Endometrial microvascular endothelial cells (primary cell): ENCODE data around the gene PLEKHO1. TPM values are rescaled to one million over a fixed set of nuclear protein-coding genes. Genes with fewer than 3 reads are reported as not detected.
"Not testable (repeated sequence)": the region's sequence is repeated elsewhere in the genome, so short reads cannot be mapped to it uniquely, and the experiment has no call there.

Experiments used
- in situ Hi-C: cut with HindIII; loops from 2 replicates; pipeline ENCODE4 v1.10.0; 2017; ENCODE audit warnings: low sequenced_read_pairs, low pct_unique_long_range_greater_than_20kb; ENCODE audit errors: inconsistent ontology term
- total RNA-seq: library from RNA; depleted of rRNA; stranded (reverse); fragments of >200 nt; gene quantifications from one replicate; pipeline ENCODE4 v1.2.3, GENCODE V29; 2015; ENCODE audit errors: inconsistent ontology term

The PLEKHO1 gene
- total RNA-seq, 1 donor from 2014 or later = 45.3 TPM

- in situ Hi-C loops = loop anchor here (25.0 kb wide), 1 partner anchor 102 kb away; the partner anchor contains the start of gene VPS45
Observed at GRCh38 chr1:150164224-150164623, 14.5 kb downstream of the PLEKHO1 start.

GRCh38 chr1:150164779-150165178 is 15.1 kb downstream of the PLEKHO1 start:
- in situ Hi-C loops = loop anchor here (25.0 kb wide), 1 partner anchor 102 kb away; the partner anchor contains the start of gene VPS45

DNA sequence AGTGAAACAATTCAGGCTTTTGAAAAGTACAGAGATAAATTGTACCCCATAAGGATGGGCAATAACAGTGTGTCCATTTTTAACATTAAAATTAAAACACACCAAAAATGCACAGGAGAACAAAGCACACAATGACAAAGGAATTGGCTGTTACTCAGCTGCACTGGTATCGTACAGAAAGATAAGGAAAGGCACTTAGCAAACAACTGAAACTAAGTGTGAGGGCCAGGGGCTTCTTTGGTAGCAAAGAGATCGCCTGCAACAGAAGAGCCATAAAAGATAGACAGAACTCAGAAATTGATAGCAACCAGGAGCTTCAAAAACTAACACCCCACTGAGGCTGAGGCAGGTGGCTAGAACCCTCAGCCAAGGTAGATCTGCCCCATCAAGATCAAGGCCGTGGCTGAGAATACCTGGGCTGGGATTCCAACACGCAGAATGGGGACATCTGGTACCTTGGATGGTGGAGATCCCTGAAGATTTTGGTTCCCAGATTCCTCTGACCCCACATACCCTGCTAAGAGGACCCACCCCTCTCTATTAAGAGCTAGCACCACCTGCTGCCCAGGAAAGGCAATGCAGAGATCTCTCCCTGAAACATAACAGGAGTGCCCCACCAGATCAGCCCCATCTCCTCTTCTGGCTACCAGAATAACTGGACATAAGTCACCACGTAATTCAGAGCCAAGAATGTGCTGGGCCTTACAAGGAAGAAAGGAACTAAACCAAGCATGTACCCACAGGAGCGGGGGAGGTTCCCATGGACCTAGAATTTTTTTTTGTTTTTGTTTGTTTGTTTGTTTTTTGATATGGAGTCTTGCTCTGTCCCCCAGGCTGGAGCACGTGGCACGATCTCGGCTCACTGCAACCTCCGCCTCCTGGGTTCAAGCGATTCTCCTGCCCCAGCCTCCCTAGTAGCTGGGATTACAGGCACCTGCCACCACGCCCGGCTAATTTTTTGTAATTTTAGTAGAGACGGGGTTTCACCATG is 16.2 kb downstream of the PLEKHO1 start:
- in situ Hi-C loops = loop anchor here (25.0 kb wide), 1 partner anchor 104 kb away; the partner anchor contains the start of gene VPS45

DNA sequence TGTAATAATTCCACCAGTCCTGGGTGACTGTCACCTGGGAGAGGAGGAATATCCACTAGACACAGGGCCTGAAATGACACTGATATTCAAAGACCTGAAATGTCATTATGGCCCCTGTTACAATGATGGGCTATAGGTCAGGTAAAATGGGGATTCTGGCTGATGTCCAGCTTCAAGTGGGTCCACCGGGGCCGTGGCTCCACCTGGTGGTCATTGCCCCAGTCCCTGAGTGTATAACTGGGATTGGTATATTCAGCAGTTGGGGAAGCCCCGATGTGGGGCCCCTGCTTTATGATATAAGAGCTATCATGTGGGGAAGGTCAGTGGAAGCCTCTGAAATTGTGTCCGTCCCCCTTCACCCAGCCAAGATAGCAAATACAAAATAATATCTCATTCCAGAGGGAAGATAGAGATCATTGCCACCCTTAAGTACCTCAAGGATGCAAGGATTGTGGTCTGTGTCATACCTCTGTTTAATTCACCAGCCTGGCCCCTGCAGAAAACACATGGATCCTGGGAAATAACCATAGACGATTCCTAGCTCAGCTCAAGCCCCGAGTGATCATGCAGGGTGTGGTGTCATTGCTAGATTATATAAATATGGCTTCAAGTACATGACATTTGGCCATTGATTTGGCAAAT is 19.4 kb downstream of the PLEKHO1 start:
- in situ Hi-C loops = loop anchor here (25.0 kb wide), 1 partner anchor 107 kb away; the partner anchor contains the start of gene VPS45

DNA sequence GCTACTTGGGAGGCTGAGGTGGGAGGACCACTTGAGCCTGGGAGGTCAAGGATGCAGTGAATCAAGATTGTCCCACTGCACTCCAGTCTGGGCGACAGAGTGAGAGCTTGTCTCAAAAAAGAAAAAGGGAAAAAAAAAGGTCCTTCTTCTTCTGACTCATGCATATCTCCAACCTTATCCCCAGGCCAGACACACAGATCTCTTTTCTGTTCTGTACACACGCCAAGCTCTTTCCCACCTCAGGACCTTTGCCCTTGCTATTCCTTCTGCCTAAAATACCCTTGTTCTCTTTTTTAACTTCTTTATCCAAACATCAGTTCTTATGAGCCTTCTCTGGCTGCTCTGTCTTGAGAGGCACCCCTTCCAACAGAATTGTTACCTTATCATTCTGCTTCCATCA is 22.1 kb downstream of the PLEKHO1 start:
- in situ Hi-C loops = loop anchor here (25.0 kb wide), 1 partner anchor 110 kb away; the partner anchor contains the start of gene VPS45

- in situ Hi-C loops = loop anchor here (25.0 kb wide), 1 partner anchor 111 kb away; the partner anchor contains the start of gene VPS45
Observed at GRCh38 chr1:150173141-150173585, 23.4 kb downstream of the PLEKHO1 start.

DNA sequence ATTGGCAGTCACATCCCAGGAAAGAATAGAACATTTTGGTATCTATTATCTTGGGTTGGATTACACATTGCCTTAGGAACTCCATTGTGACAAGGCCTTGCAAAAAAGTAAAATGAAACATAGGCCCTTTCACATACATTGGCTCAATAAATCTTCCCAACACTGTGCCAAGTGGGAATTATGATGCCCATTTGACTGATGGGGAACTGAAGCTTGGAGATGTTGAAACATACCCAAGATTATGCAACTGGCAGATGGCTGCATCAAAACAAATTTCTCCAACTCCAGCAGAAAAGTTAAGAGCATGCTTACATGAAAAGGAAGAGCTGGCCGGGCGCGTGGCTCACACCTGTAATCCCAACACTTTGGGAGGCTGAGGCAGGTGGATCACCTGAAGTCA is 26.9 kb downstream of the PLEKHO1 start:
- in situ Hi-C loops = no loop called here

DNA sequence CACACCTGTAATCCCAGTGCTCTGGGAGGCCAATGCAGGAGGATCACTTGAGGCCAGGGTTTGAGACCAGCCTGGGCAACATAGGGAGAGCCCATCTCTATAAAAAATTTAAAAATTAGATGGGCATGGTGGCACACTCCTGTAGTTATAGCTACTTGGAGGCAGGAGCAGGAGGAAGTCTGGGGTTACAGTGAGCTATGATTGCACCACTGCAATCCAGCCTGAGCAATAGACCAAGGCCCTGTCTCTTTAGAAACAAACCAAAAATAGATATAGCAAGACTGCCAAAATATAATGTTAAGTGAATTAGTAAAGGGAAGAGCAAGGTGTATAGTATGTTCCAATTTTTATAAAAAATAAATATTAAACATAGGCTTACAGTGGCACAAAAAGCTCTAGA is 28.8 kb downstream of the PLEKHO1 start:
- in situ Hi-C loops = no loop called here

GRCh38 chr1:150179867-150180266 is 30.2 kb downstream of the PLEKHO1 start:
- in situ Hi-C loops = no loop called here

GRCh38 chr1:150180474-150180873 is 30.8 kb downstream of the PLEKHO1 start:
- in situ Hi-C loops = no loop called here

DNA sequence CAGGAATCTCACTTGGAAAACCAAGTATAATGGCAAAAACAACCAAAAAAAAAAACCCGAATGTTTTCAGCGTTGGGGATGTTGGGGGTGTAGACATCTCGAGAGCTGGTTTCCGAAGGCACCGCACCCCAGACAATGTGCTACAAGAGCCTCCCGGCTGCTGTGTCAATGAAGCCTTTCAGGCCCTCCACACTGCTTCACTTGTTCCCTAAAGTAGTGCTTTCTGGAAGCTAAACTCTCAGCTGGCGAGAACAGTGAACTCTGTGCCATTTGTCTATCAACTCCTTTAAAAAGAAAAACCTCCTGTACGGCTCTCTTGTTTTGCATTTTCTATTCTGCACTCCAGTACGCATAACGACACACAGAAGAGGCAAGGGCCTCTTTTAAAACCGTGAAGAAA is 32.5 kb downstream of the PLEKHO1 start:
- in situ Hi-C loops = no loop called here

DNA sequence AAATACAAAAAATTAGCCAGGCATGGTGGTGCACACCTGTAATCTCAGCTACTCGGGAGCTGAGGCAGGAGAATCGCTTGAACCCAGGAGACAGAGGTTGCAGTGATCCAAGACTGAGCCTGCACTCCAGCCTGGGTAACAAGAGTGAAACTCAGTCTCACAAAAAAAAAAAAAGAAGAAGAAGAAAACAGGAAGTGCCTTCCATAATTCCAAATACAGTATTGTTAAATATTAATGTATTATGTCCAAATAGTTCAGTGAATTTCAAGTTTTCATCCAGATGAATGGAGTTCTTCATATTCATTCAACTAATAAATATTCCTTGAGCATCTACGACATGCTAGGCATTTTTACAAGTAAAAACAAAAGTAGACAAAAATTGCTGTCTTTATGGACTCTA is 33.3 kb downstream of the PLEKHO1 start:
- in situ Hi-C loops = no loop called here

GRCh38 chr1:150185481-150185880 is 35.8 kb downstream of the PLEKHO1 start:
- in situ Hi-C loops = no loop called here

DNA sequence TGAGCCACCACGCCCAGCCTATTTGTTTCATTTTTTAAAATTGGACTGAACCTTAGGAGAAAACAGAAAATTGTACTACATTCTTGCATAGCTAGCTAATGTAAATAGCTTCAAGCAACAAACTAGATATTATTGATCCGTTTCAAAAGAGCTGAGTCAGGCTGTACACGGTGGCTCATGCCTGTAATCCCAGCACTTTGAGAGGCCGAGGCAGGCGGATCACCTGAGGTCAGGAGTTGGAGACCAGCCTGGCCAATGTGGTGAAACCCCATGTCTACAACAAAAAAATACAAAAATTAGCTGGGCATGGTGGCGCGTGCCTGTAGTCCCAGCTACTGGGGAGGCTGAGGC is 36.7 kb downstream of the PLEKHO1 start:
- in situ Hi-C loops = not testable (repeated sequence)

- in situ Hi-C loops = no loop called here
Observed at GRCh38 chr1:150186789-150187559, 37.3 kb downstream of the PLEKHO1 start.

DNA sequence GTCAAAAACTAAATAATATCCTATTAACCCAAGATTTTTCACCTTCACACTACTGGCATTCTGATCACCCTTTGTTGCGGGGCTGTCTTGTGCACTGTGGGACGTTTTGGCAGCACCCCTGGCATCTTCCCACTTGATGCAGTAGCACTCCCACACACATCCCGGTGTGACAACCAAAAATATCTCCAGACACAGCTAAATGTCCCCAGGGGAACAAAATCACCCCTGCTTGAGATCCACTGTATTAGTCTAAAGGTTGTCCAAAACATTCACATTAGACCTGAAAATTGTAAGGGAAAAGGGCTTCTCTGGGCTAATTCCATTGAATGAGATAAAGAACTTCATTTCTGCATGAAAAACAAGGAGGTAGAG is 37.8 kb downstream of the PLEKHO1 start:
- in situ Hi-C loops = no loop called here

DNA sequence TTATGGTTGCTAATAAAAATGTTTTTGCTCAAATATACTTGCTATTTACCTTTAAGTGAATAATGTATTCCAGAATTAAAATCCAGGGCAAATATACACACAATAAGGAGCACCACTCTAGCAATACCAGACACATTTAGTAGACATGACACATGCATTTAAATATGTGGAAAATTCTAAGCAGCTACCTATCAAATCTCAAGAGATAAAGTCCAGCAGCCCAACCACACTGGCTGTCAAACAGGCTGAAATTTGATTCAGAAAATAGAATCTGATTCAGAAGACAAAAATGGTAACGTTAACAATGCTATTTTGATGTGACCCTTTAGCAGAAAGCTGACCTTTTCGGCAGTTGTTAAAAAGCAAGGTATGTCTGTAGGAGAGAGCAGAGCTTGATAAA is 42.3 kb downstream of the PLEKHO1 start:
- in situ Hi-C loops = no loop called here

GRCh38 chr1:150194381-150195031 is 44.8 kb downstream of the PLEKHO1 start:
- in situ Hi-C loops = no loop called here

DNA sequence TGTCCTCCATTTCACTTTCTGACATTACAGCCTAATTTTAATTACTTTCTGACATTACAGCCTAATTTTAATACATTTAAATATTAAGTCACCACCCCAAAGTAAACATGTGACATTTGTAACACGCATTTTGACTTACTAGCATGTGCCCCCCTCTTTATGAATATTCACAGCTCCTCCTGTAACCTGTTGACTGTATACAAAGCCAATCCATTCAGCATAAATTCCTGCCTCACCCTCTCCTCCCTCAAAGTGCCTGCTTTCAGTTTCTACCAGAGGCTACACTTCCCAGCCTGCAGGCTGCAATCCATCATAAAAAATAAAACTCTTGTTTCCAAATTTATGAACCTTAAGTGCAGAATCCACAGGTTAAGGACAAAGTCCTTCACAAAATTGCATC is 46.7 kb downstream of the PLEKHO1 start:
- in situ Hi-C loops = no loop called here
